Mammary epithelial cell (primary cell): ENCODE data around the gene AIG1.

Experiments
- EZH2 ChIP-seq: IDR thresholded peaks from 2 replicates; pipeline ENCODE4 v1.6.1; 2012; ENCODE audit warnings: low read length, inconsistent platforms, borderline replicate concordance
- TF ChIP-seq, protein P1 (sequence below), 2 donors: IDR thresholded peaks in 1 of 2; conservative IDR thresholded peaks in 1 of 2; 2 replicates each; pipeline ENCODE4 v1.5.1; 2011 to 2012; ENCODE audit warnings: inconsistent platforms in 2 of 2, low read length in 2 of 2, mild to moderate bottlenecking in 2 of 2, control low read depth in 1 of 2, low read depth in 1 of 2; ENCODE audit not compliant: insufficient read depth in 1 of 2; ENCODE audit errors: extremely low read depth in 1 of 2

DNA sequence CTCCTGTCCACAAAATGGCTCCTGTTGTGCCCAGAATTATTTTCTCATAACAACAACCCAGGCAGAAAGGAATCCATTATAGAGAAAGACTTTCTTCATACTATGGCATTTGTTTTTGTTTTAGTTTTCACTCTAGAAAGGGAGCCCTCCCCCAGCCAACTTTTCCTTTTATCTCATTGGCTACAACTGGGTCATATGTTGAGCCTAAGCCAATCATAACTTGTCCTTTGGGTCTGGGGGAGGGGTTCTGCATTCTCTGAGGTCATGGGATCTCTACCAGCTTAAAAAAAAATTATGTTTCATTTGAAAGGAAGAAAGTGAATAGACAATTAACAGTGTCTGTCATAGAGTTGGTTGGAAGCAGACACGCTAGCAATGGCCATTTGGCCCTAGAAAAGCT is 177.6 kb downstream of the AIG1 start:
- TF ChIP-seq, protein P1, sequence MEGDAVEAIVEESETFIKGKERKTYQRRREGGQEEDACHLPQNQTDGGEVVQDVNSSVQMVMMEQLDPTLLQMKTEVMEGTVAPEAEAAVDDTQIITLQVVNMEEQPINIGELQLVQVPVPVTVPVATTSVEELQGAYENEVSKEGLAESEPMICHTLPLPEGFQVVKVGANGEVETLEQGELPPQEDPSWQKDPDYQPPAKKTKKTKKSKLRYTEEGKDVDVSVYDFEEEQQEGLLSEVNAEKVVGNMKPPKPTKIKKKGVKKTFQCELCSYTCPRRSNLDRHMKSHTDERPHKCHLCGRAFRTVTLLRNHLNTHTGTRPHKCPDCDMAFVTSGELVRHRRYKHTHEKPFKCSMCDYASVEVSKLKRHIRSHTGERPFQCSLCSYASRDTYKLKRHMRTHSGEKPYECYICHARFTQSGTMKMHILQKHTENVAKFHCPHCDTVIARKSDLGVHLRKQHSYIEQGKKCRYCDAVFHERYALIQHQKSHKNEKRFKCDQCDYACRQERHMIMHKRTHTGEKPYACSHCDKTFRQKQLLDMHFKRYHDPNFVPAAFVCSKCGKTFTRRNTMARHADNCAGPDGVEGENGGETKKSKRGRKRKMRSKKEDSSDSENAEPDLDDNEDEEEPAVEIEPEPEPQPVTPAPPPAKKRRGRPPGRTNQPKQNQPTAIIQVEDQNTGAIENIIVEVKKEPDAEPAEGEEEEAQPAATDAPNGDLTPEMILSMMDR (conservative IDR thresholded peaks at IDR 0.05 in 1 of 2, IDR thresholded peaks at IDR 0.05 in 1 of 2; ENCODE audit: extremely low read depth in 1 of 2, insufficient read depth in 1 of 2, low read depth in 1 of 2, low read length in 2 of 2) = no peak
- TF ChIP-seq EZH2 = no peak
